D721Med (cell line): Measurements from ENCODE around the gene CD163.
"Not testable (repeated sequence)": the region's sequence is repeated elsewhere in the genome, so short reads cannot be mapped to it uniquely, and the experiment has no call there.

ENCODE experiments used
- DNase-seq: peaks from one replicate; pipeline ENCODE4 v3.0.0; 2011; ENCODE audit warnings: low spot score; ENCODE audit not compliant: insufficient read length
- FAIRE-seq: peaks from 2 replicates; lab custom pipeline; 2011; peaks lifted over from hg19 to GRCh38; lab: Jason Lieb, UNC
- CTCF ChIP-seq: IDR thresholded peaks from 2 replicates; pipeline ENCODE4 v1.5.1; 2012; ENCODE audit warnings: mild to moderate bottlenecking, control low read depth; ENCODE audit not compliant: insufficient read depth; ENCODE audit errors: missing control alignments

Gene CD163

GRCh38 chr12:7503686-7504415, at the start of gene CD163:
TSS of gene CD163 (minus strand) at chr12:7503777. CDS start at chr12:7503690, 87 bp downstream.
- FAIRE-seq (no peak), DNase-seq (no peak)
- TF ChIP-seq CTCF: no peak

- DNase-seq: no peak
- no peak for TF ChIP-seq CTCF
- no peak for FAIRE-seq
Observed at GRCh38 chr12:7542813-7543212, 39.2 kb upstream of the CD163 start.

GRCh38 chr12:7542046-7542445, 38.5 kb upstream of the CD163 start:
- TF ChIP-seq CTCF: no peak
- no peak for DNase-seq
- no peak for FAIRE-seq

GRCh38 chr12:7514416-7514815, 10.8 kb upstream of the CD163 start:
- no peak for FAIRE-seq
- no peak for DNase-seq
- TF ChIP-seq CTCF: no peak

- FAIRE-seq (no peak), DNase-seq (no peak)
Observed at GRCh38 chr12:7512553-7512952, 9.0 kb upstream of the CD163 start.

GRCh38 chr12:7509793-7510470, 6.4 kb upstream of the CD163 start:
- FAIRE-seq, DNase-seq: not testable (repeated sequence)

More at GRCh38 chr12:7512553-7512952, 9.0 kb upstream of the CD163 start:
- TF ChIP-seq CTCF: no peak

- no peak for FAIRE-seq
- no peak for TF ChIP-seq CTCF
- DNase-seq: no peak
Observed at GRCh38 chr12:7502612-7503011, 965 bp downstream of the CD163 start.
